T-helper 22 cell (primary cell): ENCODE measurements around the gene HSD17B8.

ENCODE experiments used
- DNase-seq: peaks from one replicate; pipeline ENCODE4 v3.0.0-alpha.2; 2020; ENCODE audit warnings: low read depth

HSD17B8 gene

GRCh38 chr6:33171016-33171879 is 33.2 kb upstream of the HSD17B8 start:
- DNase-seq = no peak

- no peak for DNase-seq
Observed at GRCh38 chr6:33171880-33172687, 32.4 kb upstream of the HSD17B8 start.

- DNase-seq = no peak
Observed at GRCh38 chr6:33172688-33173534, 31.5 kb upstream of the HSD17B8 start.

DNA sequence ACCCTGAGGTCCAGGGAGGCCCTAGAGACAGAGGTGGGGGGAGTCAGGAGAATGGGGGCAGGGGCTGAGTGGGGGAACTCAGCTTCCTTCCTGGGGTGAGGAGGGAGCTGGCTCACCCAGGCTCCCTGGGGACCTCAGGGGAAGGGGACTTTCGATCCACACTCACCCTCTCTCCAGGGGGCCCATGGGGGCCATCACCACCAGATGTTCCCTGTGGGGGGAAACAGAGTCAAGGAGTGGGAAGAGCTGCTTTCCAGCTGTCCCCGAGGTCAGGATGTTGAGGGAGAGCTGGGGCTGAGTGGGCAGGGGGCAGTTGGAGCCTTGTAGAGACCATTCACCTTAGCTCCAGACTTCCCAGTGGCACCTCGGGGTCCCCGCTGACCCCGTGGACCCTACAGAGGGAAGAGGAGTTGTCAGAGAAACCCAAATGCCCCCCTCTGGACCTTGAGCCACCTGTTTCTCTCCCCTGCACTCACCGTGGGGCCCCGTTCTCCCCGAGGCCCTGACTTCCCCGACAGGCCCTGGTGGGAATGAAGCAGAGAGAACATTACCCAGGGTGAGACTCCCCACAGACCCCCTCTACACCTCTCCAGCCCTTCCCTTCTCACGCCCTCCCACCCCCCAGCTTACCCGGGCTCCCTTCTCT is 30.8 kb upstream of the HSD17B8 start:
- DNase-seq = no peak

GRCh38 chr6:33174784-33175183 is 29.7 kb upstream of the HSD17B8 start:
- DNase-seq = no peak

DNA sequence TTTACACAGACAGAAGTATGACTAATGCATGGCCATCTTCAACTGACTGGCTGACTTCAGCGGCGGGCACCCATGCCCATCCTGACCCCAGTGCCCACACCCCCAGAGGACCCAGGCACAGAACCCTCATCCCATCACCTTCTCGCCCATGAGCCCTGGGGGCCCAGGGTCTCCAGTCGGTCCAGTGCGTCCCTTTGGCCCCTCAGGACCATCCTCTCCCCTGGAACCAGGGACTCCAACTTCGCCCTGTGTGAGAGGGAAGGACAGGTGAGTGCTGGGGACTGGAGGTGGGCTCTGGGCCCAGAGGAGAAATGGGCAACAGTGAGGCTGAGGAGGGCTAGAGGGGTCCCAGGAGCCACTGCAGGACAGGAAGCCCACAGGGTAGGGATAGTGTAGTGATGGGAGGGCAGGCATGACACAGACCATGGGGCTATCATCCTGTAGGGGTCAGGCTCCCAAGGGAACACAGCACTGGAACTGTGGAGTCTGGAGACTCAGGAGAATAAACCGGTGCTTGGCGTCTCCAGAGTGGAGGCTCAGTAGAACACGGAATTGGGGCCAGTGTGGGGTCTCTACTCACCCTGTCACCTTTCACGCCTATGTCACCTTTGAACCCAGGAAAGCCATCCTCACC is 28.9 kb upstream of the HSD17B8 start:
- no peak for DNase-seq

GRCh38 chr6:33176906-33177305 is 27.5 kb upstream of the HSD17B8 start:
- no peak for DNase-seq

- no peak for DNase-seq
Observed at GRCh38 chr6:33177552-33178446, 26.7 kb upstream of the HSD17B8 start.

DNA sequence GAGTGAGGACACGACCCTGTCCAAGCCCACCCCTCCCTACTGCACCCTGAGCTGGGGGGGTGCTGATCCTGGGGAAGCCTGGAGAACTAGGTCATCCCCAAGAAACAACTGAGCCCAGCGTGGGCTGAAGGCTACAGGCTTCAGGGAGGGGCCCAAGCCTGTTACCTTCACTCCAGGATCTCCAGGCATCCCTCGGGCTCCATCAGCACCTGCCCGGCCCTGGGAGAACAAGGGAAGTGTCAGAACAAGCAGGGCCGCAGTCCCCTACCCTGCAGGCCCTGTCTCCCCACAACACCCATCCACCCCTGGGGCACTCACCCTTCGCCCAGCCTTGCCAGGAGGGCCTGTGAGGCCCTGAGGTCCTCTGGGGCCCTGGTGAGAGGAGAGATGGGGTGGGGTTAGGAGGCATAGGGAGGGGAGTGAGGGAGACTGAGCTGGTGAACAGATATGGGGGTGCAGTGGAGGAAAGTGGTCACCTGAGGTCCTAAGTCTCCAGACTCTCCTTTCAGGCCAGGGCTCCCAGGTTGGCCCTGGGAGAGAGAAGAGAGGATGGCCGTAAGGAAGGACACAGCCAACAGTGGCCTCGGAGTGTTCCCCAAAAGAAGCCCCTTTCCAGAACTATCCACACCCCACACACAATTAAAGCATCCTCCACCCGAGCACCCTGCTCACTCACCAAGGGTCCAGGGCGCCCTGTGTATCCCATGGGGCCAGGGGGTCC is 25.5 kb upstream of the HSD17B8 start:
- no peak for DNase-seq

DNA sequence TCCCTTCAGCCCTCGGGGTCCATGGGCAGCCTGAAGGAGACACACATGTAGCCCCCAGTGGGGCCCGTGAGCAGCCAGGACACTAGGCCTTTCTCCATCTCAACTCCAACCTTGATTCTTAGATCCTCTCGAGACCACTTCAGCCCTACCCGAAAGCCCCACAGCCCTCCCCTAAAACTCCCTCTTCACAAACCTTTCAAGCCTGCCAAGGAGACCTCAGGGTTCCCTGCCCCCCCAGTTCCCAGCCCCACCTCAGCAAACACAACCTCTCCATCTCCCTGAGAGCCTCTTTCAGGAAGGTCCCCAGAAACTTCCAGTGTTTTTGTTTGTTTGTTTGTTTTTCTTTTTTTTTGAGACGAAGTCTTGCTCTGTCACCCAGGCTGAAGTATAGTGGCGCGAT is 23.3 kb upstream of the HSD17B8 start:
- no peak for DNase-seq

DNA sequence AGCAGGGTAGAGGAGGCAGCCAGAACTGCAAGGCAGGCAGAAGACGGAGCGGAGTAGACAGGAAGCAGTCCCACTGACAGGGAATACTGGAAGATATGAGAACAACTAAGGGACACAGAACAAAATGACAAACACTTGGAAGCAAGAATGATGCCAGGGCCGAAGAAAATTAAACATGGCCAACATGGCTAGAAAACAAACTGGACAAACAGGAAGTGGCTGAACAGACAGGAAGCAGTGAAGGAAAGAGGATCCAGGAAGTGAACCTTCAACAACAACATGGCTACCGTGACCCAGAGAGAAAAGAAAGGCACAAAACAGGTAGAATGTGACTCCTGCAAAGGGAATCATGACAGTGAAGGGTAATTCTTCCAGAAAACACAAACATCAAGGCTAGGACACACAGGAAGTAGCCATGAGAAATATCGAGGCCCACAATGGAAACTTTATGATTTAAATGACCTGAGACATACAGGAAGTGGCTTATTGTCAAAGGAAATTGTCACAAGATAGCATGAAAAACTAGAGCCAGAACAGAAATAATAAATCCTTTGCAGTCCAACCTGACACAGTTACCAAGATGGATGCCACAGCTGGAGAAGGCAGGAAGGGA is 21.3 kb upstream of the HSD17B8 start:
- DNase-seq = no peak

DNA sequence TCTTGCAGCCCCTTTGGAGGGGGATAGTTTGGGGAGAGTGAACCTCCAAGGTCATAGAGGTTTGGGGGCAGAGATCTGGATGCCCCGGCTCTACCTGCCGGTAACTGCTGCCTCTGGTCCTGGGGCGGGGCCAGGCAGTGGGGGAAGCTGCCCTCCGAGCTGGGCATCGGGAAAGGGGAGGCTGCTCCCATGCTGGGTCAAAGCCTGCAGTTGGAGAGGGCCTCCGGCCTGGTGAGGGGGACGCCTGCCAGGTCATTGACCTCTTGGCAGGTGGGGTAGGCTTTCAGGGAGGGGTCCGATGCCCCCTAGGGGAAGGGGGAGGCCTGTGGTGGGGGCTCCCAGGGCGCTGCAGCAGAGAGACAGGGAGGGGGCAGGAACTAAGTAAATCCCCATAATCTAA is 19.3 kb upstream of the HSD17B8 start:
- DNase-seq = no peak

GRCh38 chr6:33185654-33186187 is 18.7 kb upstream of the HSD17B8 start:
- DNase-seq = no peak

- no peak for DNase-seq
Observed at GRCh38 chr6:33187809-33188208, 16.6 kb upstream of the HSD17B8 start.

- no peak for DNase-seq
Observed at GRCh38 chr6:33189164-33189563, 15.3 kb upstream of the HSD17B8 start.

GRCh38 chr6:33189625-33190448 is 14.6 kb upstream of the HSD17B8 start:
- DNase-seq = no peak

DNA sequence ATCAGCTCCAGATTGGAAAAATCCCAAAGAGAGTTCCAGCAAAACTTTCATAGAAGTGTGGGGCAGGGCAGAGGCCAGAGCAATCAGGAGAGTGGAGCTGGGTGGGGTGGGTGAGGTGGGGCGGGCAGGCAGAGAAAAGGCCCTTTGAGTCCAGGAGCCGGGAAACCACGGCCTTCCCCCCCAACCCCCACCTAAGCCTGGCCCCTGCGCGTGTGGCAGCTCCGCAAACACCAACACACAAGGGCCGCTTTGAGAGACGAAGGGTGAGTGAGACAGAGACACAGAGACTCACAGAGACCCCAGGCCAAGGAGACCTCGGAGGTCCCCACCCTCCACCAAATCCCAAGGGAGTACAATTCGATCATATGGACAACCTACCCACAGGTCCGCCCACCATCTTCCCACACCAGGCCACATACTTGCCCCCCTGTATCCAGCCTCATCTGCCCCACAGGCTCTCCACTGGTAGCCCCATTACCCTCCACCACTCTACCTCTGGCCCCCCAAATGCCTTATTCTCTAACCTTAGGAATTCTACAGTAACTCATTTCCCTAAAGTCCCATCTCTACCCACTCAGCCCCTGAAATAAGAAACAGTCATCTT is 13.8 kb upstream of the HSD17B8 start:
- DNase-seq = no peak
